ENCODE data around the gene ID1.
"Not testable (repeated sequence)": the region's sequence is repeated elsewhere in the genome, so short reads cannot be mapped to it uniquely, and the experiment has no call there.

The ID1 gene

DNA sequence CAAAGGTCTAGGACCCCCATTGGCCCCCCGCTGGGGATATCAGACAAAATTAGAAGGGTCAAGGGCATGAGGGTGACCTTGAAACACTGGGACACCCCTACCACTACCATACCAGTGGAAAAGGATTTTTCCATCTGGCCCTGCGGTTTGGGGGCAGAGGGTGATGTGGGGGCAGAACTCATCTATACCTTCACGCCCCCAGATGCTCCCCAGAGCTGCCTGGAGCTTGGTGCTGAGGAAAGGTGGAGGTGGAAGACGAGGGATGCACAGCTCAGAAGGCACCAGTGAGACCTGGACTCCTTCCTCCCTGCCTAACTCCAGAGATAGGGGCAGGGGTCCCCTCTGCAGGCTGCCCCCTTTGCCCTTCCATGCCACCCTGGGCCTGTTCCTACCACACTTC, 33.7 kb downstream of the ID1 start:
- DNase-seq, result no peak

DNA sequence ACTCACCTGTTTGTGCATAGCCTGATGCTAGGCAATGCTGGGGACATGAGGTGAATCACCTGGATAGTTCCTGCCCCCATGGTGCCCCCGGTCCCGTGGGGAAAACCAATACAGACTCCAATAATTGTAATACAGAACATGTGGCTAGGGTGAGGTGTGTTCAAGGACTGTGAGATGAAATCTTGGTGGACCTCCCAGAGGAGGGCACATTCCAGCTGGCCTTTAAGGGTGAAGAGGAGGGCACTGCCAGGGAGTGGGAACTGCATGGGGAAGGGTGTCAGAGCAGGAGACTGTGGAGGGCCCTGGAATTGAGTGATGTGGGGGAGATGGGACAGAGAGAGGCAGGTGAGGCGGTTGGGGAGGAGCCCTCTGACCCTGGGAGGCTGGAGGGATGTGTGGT, 35.2 kb downstream of the ID1 start:
- no peak for DNase-seq

DNA sequence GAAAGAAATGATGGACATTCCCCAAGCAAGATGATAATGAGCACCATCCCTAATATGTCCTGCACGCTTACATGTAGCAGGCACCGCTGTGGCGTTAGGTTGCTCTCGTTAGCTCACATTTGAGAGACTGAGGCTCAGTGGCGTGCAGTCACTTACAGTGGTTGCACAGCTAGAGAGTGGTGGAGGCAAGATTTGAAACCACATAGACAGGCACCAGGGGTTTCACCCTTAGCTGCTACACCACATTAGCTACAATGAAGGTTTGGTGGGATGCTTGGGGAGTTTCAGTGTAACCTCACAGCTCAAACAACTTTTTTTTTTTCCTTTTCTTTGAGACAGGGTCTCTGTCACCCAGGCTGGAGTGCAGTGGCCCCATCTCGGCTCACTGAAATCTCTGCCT, 36.3 kb downstream of the ID1 start:
- DNase-seq, result no peak

DNA sequence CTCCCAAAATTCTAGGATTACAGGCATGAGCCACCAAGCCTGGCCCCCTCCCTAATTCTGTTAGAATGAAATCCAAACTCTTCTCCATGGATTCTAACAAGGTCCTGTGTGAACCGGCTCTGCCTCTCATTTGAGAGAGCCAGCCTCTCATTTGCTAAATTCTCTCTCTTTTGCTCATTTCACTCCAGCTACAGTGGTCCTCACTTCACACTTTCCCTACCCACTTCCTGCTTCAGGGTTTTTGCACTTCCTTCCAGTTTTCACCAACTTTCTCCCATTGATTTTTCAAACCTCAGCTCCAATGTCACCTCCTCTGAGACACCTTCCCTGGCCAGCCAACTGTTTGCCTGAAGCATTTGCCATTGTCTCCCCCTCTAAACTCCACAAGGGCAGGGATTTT, 37.7 kb downstream of the ID1 start:
- DNase-seq, result no peak

DNA sequence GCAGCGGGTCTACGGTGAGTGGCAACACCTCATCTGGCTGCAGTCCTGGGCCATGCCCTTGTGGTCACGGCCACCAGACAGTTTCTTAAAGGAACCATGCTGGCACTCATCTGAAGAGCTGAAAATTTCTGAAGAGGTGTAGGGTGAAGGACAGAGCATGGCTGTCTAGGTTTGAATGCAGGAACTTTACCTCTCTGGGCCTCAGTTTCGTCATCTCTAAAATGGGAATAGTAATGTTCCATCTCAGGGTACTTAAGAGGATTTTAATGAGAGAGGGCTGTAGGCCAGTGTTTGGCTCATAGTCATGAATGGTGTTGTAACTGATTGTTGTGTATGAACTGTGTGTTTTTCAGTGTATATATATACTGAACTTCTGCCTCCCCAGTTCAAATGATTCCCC, 38.4 kb downstream of the ID1 start:
- no peak for DNase-seq

DNA sequence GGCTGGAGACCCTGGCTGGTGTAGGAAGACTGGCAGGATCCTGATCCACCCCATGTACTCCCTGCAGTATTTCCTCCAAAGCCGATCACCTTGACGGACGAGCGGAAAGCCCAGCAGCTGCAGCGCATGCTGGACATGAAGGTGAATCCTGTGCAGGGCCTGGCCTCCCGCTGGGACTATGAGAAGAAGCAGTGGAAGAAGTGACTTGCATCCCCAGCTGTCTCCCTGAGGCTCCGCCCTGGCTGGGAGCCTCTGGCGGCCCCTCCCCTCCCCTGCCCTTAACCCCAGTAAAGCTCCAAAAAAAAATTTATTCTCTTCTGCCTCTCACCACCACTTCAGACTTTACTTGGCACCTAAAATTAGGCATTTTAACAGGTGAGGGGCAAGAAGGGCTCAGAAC, 39.6 kb downstream of the ID1 start:
- no peak for DNase-seq

DNA sequence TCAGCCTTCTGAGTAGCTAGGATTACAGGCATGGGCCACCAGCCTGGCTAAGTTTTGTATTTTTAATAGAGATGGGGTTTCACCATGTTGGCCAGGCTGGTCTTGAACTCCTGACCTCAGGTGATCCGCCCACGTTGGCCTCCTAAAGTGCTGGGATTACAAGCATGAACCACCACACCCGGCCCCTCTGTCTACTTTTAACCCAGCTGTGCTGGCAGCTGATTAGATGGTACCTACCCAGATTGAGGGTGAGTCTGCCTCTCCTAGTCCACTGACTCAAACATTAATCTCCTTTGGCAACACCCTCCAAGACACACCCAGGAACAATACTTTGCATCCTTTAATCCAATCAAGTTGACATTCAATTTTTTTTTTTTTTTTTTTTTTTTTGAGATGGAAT, 43.0 kb downstream of the ID1 start:
- DNase-seq, result not testable (repeated sequence)

DNA sequence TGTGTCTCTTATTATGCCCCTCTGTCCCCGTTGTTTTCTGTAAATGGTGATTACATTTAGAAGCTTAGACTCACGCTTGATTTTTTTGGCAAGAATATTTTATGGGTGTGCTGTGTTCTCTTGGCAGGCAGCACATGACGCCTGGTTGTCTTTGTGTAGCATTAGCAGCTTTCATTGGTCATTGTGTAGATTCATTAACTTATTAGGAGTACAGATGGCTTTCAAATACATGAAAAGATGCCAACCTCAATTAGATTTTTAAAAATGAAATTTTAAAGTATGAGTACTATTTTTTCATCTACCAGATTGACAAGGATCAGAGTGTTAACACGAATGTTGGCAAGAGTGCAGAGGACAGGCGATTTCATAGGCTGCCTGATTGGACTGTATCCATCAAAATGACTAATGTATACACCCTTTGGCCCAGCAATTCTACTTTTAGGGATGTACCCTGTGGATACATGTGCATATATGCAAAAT, 47.9 kb downstream of the ID1 start:
- peak; percentile 100 for DNase-seq

DNA sequence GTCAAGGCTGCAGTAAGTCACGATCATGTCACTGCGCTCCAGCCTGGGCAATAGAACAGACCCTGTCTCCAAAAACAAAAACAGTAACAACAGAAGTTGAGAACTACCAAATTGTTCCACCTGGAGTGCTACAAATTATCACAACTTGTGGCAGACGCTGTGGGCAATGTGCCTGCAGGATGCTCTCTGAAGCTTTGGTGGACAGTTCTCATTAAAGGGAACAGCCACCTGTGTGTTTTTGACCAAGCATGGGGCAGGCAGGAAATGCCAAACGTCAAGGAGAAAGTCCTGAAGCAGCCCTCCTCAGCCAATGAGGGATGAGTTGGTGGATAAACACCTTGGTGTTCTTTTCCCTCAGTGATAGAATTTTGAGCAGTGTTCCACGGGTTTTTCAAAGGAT, 48.5 kb downstream of the ID1 start:
- DNase-seq, result peak; percentile 89

DNA sequence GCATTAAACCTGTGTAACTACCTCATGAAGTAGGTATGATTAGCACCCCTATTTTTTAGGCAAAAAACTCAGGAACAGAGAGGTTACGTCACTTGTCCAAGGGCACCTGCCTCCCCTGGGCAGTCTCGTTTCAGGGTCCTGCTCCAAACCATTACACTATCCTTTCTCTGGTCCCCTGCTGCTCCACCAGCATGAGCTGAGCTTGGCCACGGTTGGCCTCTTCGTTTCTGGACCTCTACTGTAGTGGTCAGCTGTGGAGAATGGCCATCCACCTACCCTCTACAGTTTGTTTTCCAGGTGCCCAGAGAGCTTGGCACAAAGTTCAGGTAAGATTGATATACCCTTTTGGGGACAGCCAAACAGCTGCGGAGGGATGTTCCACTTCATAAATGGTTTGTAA, 49.4 kb downstream of the ID1 start:
- no peak for DNase-seq
